HG03432 (cell line): ENCODE results near the gene PDZD2.

Source experiments
- ATAC-seq: cut with Tn5 transposase; IDR thresholded peaks from one replicate; pipeline ENCODE4 v1.9.1; 2021; ENCODE audit warnings: mild to moderate bottlenecking, moderate library complexity; ENCODE audit not compliant: unreplicated experiment

PDZD2 gene

DNA sequence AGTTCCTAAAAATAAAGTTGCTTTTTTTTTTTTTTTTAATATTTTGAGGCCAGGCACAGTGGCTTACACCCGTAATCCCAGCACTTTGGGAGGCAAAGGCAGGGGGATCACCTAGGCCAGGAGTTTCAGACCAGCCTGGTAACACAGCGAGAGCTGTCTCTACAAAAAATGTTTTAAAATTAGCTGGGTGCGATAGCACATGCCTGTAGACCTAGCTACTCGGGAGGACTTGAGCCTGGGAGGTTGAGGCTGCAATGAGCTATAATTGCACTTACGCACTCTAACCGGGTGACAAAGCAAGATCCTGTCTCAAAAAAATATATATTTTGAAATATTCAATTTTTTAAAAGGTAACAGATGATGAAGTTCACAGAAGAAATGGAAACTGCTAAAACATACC is 512.3 kb downstream of the PDZD2 start:
- ATAC-seq, result no peak

DNA sequence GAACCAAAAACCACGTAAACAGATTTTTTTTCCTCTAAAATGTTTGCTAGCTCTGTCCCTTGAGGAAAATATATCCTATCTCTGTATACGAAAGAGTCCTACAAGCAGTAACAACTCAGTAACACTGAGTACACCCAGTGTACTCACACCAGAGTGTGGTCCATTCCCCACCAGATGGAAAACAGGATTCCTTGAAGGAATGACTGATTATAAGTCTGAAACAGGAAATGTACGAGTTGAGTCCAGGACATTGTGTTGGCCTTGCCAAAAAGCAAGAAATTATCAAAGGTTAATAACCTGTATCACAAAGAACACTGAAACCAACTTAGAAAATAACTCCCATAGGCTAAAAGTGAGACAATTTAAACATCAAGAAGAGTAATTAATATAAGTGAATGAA is 514.8 kb downstream of the PDZD2 start:
- no peak for ATAC-seq

DNA sequence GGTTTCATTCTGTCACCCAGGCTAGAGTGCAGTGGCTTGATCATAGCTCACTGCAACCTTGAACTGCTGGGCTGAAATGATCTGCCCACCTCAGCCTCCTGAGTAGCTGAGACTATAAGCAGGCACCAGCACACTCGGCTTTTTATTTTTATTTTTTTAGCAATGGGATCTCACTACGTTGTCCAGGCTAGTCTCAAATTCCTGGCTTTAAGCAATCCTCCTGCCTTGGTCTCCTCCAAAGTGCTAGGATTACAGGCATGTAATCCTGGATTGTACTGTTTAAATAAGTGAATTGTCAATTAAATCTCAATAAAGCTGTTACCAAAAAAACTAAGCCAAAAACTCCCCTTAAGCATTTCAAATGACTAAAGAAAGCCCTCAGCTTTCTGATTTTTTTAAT is 516.3 kb downstream of the PDZD2 start:
- ATAC-seq, result no peak

DNA sequence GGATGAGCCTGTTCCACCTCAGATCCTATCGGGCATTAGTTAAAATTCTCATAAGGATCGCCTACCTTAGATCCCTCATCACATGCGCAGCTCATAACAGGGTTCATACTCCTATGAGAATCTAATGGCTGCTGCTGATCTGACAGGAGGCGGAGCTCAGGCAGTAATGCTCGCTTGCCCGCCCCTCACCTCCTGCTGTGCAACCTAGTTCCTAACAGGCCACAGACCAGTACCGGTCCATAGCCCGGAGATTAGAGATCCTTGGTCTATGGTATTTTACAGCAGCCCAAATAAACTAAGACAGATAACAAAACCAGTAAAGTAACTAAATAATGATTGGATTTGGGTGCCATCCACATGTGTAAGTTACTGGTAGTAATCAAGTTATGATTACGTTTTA is 517.7 kb downstream of the PDZD2 start:
- no peak for ATAC-seq

DNA sequence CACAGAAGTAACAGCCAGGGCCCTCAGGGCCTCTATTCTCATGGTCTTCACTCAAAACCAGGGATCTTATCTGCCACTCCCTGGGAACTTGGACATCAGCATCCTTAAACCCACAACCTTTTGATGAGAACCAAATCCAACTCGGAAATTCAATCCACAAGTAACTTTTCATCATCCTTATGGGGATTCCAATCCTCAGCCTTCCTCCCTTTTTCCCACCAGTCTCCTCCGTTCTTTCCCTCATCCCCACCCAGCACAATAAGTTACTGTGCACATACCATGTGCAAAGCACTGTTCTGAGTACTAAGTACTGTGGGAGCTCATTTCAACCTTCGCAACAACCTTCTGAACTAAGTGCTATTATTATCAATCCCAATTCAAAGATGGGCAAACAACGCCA is 518.1 kb downstream of the PDZD2 start:
- ATAC-seq, result no peak

DNA sequence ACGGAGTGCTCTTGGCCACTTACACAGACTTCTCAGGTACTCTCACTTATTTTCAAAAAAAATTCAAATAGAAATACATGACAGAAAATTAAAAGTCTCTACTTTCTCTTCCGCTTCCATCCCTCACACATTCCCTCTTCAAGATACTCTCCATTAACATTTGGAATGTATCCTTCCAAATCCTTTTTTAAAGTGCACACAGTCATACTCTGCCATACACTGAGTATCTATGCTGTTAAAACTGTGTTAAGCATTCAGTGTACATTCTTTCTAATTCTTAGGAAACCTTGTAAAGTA is 519.7 kb downstream of the PDZD2 start:
- no peak for ATAC-seq

DNA sequence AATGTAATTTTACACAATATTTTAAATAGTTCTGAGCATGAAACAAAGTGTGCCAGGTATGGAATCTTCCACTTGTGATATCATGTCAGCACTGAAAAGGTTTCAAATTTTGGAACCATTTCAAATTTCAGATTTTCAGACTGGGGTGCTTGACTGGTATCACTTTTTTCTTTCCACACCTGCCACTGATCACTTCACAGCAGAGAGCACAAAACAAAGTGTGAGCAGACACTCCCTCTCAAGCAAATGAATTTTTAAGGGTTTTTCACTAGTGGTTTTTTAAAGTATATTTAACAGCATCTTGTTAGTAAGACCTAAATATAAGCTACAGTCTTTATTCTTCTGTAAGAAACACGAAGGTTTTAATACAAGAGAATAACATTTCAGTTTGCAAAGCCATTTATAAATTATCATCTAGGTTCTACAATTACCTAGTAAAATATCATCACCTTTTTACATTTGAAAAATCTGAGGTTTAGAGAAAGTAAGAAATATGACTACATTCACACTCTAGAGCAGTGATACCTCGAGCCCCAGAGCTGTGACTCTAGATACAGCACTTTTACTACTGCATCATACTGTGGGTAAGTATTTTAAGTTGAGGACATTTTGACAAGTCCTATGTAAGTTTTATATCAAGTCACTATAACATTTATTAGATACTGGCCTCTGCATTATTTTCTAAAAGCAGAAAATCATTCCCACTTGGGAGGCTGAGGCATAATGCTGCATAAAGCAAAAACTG is 520.6 kb downstream of the PDZD2 start:
- no peak for ATAC-seq

DNA sequence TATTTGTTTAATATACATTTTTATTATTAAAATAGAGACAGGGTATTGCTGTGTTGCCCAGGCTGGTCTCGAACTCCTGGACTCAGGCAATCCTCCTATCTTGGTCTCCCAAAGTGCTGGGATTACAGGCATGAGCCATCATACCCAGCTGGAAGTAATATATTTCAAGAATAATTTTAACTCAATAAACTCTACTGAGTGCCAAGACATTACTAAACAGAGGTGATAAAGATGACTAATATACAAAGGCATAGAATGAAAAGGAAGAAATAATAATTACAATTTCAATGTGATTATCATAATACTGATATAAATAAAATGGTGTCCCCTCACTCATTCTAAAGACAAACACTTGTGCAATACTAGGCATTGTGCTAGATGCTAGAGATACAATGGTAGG is 521.3 kb downstream of the PDZD2 start:
- ATAC-seq, result no peak
